HCT116 (cell line): ENCODE measurements around the gene EFCAB5.

Source experiments
- CTCF ChIP-seq, 3 experiments: fragments of 200-600 bp in 1 of 3; sonication (generic) in 1 of 3; IDR thresholded peaks in 2 of 3; conservative IDR thresholded peaks in 1 of 3; 2 replicates each; pipeline ENCODE4 v1.5.1; 2012 to 2017; ENCODE audit warnings: low read depth in 2 of 3, low read length in 2 of 3, antibody characterized with exemption in 1 of 3, borderline replicate concordance in 1 of 3, control low read depth in 1 of 3, mild to moderate bottlenecking in 1 of 3, mixed read lengths in 1 of 3, mixed run types in 1 of 3, moderate library complexity in 1 of 3; ENCODE audit not compliant: insufficient read depth in 1 of 3
- POLR2A ChIP-seq: IDR thresholded peaks from 2 replicates; pipeline ENCODE4 v1.7.0; 2011; ENCODE audit warnings: borderline replicate concordance; ENCODE audit not compliant: insufficient read depth, insufficient read length; ENCODE audit errors: extremely low read depth
- SP1 ChIP-seq: IDR thresholded peaks from 2 replicates; pipeline ENCODE4 v1.6.1; 2012; ENCODE audit warnings: low read depth

- no peak for TF ChIP-seq POLR2A
- TF ChIP-seq CTCF (IDR thresholded peaks at IDR 0.05 in 2 of 3, conservative IDR thresholded peaks at IDR 0.05 in 1 of 3; ENCODE audit: borderline replicate concordance in 1 of 3, insufficient read depth in 1 of 3, low read depth in 2 of 3, low read length in 2 of 3): no peak
- no peak for TF ChIP-seq SP1
Observed at GRCh38 chr17:30027676-30028075, 86.2 kb downstream of the EFCAB5 start.
